Type B pancreatic cell (in vitro differentiated cells): Measurements from ENCODE around the gene PDS5B. TPM values are rescaled to one million over a fixed set of nuclear protein-coding genes. Genes with fewer than 3 reads are reported as not detected.
A peak's percentile ranks its signal among the peaks of the same experiment; 100 is the strongest.

Experiments
- DNase-seq: peaks from one replicate; pipeline ENCODE4 v3.0.0; 2021; ENCODE audit warnings: mixed read lengths; ENCODE audit not compliant: unreplicated experiment; ENCODE audit errors: extremely low spot score
- H3K27ac Mint-ChIP-seq: 2 replicates; pipeline ENCODE4 v1.8.0; 2021; ENCODE audit warnings: mild to moderate bottlenecking, mixed read lengths
- H3K27me3 Mint-ChIP-seq: 2 replicates; pipeline ENCODE4 v1.8.0; 2021; ENCODE audit warnings: mixed read lengths
- H3K36me3 Mint-ChIP-seq: 2 replicates; pipeline ENCODE4 v1.8.0; 2021; ENCODE audit warnings: mixed read lengths
- H3K4me1 Mint-ChIP-seq: one replicate; pipeline ENCODE4 v1.8.0; 2021; ENCODE audit warnings: mixed read lengths; ENCODE audit not compliant: unreplicated experiment
- H3K4me3 Mint-ChIP-seq: 2 replicates; pipeline ENCODE4 v1.8.0; 2021; ENCODE audit warnings: mild to moderate bottlenecking, mixed read lengths
- H3K9me3 Mint-ChIP-seq: 2 replicates; pipeline ENCODE4 v1.8.0; 2021; ENCODE audit warnings: mixed read lengths
- CTCF ChIP-seq: fragments of 200-600 bp; sonication (generic); conservative IDR thresholded peaks from 2 replicates; pipeline ENCODE4 v1.5.0; 2021; ENCODE audit warnings: antibody characterized with exemption, mild to moderate bottlenecking
- total RNA-seq: library from RNA; stranded (reverse); gene quantifications from 2 replicates; pipeline ENCODE4 v1.2.1, GENCODE V29; 2021; ENCODE audit warnings: low replicate concordance

PDS5B gene
- total RNA-seq, 1 donor from 2014 or later: 69.9 TPM

GRCh38 chr13:32639502-32640105 lies 53.4 kb downstream of the PDS5B start:
- DNase-seq: no peak
- Mint-ChIP-seq H3K36me3 (no peaks in the 10 kb centered on the region), H3K4me1 (peaks cover 10% of the 10 kb centered on the region), H3K4me3 (no peak overlapping the region), H3K27me3 (no peaks in the 10 kb centered on the region), H3K9me3 (no peaks in the 10 kb centered on the region), H3K27ac (no peak overlapping the region)
- peak; percentile 85 for TF ChIP-seq CTCF

GRCh38 chr13:32642316-32642715 lies 56.1 kb downstream of the PDS5B start:
- Mint-ChIP-seq H3K27me3 (no peaks in the 10 kb centered on the region), H3K27ac (no peak overlapping the region), H3K9me3 (no peaks in the 10 kb centered on the region), H3K4me3 (no peak overlapping the region), H3K4me1 (peaks cover 10% of the 10 kb centered on the region), H3K36me3 (no peaks in the 10 kb centered on the region)
- no peak for DNase-seq
- no peak for TF ChIP-seq CTCF

GRCh38 chr13:32642858-32643257 lies 56.6 kb downstream of the PDS5B start:
- H3K36me3 Mint-ChIP-seq: no peaks in the 10 kb centered on the region
- TF ChIP-seq CTCF: no peak
- H3K4me1 Mint-ChIP-seq: peaks cover 12% of the 10 kb centered on the region
- H3K27me3 Mint-ChIP-seq: no peaks in the 10 kb centered on the region
- no peak overlapping the region for H3K27ac Mint-ChIP-seq
- H3K9me3 Mint-ChIP-seq: no peaks in the 10 kb centered on the region
- DNase-seq: no peak
- no peak overlapping the region for H3K4me3 Mint-ChIP-seq

GRCh38 chr13:32645854-32646253 lies 59.6 kb downstream of the PDS5B start:
- no peak for TF ChIP-seq CTCF
- H3K4me3 Mint-ChIP-seq: no peak overlapping the region
- no peak overlapping the region for H3K27ac Mint-ChIP-seq
- H3K36me3 Mint-ChIP-seq: peaks cover 3% of the 10 kb centered on the region
- no peaks in the 10 kb centered on the region for H3K9me3 Mint-ChIP-seq
- peaks cover 15% of the 10 kb centered on the region for H3K4me1 Mint-ChIP-seq
- H3K27me3 Mint-ChIP-seq: no peaks in the 10 kb centered on the region
- no peak for DNase-seq

DNA sequence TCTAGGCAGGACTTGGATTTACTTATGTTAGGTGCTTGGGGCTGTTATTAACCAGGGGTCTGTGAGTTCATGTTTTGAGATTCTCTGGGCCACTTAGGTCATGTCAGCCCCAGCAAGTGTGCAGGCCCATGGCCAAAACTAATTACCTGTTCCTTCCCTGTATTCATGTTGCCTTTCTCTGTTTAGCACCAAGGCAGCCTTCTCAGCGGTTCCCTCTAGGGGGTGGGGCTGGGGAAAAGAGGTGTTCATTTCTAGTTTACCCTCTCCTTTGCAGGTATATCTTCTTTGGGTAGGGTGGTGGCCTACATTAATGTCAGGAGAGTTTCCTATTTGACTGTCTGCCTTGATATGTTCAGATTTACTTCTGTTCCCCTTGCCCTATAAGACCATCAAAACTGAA lies 61.7 kb downstream of the PDS5B start:
- no peak for DNase-seq
- Mint-ChIP-seq H3K4me1 (peaks cover 11% of the 10 kb centered on the region), H3K27ac (peak overlapping the region; percentile 3), H3K36me3 (peaks cover 6% of the 10 kb centered on the region), H3K27me3 (no peaks in the 10 kb centered on the region), H3K9me3 (no peaks in the 10 kb centered on the region), H3K4me3 (no peak overlapping the region)
- TF ChIP-seq CTCF: no peak
